ENCODE results near the gene DHRS1.

Gene DHRS1

DNA sequence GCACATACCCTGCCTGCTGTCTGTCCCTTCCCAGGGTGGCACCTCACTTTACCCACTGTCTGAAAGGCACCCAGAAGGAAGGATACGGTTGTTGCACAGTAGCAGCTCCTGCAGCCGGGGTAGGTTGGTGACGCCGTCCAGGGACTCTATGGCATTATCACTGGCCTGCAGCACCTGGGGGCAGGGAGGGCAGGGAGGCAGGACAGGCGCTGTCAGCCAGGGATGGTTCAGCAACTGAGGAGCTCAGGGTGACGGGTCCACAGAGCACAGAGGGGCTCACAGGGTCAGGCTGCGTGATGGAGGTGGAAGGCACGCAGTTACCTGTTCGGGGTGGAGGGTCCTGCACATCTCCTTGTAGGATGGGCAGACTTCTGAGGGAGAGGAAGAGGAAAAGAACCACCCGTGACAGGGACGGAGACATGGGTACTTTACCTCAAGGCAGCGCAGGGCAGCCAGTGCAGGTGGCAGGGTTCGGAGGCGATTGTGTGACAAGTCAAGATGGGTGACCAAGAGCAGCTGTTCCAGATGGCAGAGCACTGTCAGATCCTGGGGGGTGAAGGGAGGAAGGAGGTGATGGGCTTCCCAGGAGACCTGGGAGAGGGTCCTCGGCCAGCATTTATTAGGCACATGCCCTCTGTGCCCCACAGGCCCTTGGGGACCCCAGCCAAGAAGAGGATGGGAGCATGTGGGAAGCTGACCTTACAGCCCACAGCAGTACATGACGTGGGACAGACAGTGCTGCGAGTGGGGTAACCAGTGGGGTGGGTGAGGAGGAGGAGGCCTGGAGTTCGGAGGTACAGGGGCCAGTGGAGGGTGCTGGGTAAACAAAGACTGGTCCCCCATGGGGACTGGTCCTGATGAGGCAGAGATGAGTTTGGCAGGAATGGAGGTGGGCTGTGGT lies 33.0 kb downstream of the DHRS1 start:
- H3K9me3 ChIP-seq (ENCODE audit: control insufficient read depth, low read length) = no peaks in the 10 kb centered on the region
- no peak overlapping the region for H3K27ac ChIP-seq (ENCODE audit: insufficient read depth, low read length, poor library complexity, severe bottlenecking)
- H3K4me1 ChIP-seq (ENCODE audit: control insufficient read depth, insufficient read depth, low read length, poor library complexity, severe bottlenecking) = peaks cover 9% of the 10 kb centered on the region
- H3K4me3 ChIP-seq (ENCODE audit: insufficient read depth, low read depth, low read length, poor library complexity, severe bottlenecking) = no peak overlapping the region
- no peak for DNase-seq
- H3K27me3 ChIP-seq (replicated peaks; ENCODE audit: control insufficient read depth, insufficient read depth, low read length, poor library complexity, severe bottlenecking) = no peaks in the 10 kb centered on the region
- peaks cover 35% of the 10 kb centered on the region for H3K36me3 ChIP-seq (ENCODE audit: control insufficient read depth, insufficient read depth, low read length)

DNA sequence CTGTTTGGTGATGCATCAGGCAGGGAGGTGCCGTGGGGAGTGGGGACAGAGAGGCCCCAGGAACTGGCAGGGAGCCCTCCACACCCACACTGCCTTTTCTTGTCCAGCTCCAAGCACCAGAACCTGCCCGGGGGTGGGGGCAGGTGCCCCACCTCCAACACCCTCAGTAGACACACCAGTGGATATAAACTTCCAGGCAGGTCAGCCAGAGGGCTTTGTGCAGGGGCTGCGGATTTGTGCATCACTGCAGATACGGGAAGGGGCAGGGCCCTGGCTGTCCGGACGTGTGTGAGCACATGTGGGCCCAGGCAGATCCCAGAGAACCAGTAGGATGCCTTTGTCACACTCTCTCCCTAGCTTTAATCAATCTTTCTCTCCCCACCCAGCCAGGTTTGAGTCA lies 35.3 kb downstream of the DHRS1 start:
- Histone ChIP-seq H3K36me3 (ENCODE audit: control insufficient read depth, insufficient read depth, low read length) (peaks cover 37% of the 10 kb centered on the region), H3K27me3 (replicated peaks; ENCODE audit: control insufficient read depth, insufficient read depth, low read length, poor library complexity, severe bottlenecking) (no peaks in the 10 kb centered on the region), H3K27ac (ENCODE audit: insufficient read depth, low read length, poor library complexity, severe bottlenecking) (no peak overlapping the region), H3K4me1 (ENCODE audit: control insufficient read depth, insufficient read depth, low read length, poor library complexity, severe bottlenecking) (no peaks in the 10 kb centered on the region), H3K9me3 (ENCODE audit: control insufficient read depth, low read length) (no peaks in the 10 kb centered on the region), H3K4me3 (ENCODE audit: insufficient read depth, low read depth, low read length, poor library complexity, severe bottlenecking) (no peak overlapping the region)
- no peak for DNase-seq

DNA sequence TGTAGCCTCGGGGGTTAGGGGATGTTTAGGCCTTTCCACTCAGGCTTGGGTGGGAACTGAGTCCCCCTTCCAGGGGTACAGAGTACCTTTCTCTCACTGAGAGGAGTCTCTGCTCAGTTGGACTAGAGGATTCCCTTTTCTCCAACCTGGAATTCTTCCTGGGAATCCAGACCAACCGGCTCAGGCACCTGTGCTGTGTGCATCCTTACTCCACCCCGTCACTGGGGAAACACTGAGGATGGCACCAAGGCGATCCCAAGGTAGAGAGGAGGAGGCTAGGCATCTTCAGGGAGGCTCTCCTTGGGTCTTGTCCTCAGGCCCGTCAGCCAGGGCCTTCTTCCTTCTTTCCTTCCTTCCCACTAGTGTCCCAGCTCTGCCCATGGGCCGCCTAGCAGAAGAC lies 35.7 kb downstream of the DHRS1 start:
- Histone ChIP-seq H3K27ac (ENCODE audit: insufficient read depth, low read length, poor library complexity, severe bottlenecking) (no peak overlapping the region), H3K9me3 (ENCODE audit: control insufficient read depth, low read length) (no peaks in the 10 kb centered on the region), H3K4me1 (ENCODE audit: control insufficient read depth, insufficient read depth, low read length, poor library complexity, severe bottlenecking) (no peaks in the 10 kb centered on the region), H3K4me3 (ENCODE audit: insufficient read depth, low read depth, low read length, poor library complexity, severe bottlenecking) (no peak overlapping the region), H3K36me3 (ENCODE audit: control insufficient read depth, insufficient read depth, low read length) (peaks cover 36% of the 10 kb centered on the region), H3K27me3 (replicated peaks; ENCODE audit: control insufficient read depth, insufficient read depth, low read length, poor library complexity, severe bottlenecking) (no peaks in the 10 kb centered on the region)
- DNase-seq = no peak

DNA sequence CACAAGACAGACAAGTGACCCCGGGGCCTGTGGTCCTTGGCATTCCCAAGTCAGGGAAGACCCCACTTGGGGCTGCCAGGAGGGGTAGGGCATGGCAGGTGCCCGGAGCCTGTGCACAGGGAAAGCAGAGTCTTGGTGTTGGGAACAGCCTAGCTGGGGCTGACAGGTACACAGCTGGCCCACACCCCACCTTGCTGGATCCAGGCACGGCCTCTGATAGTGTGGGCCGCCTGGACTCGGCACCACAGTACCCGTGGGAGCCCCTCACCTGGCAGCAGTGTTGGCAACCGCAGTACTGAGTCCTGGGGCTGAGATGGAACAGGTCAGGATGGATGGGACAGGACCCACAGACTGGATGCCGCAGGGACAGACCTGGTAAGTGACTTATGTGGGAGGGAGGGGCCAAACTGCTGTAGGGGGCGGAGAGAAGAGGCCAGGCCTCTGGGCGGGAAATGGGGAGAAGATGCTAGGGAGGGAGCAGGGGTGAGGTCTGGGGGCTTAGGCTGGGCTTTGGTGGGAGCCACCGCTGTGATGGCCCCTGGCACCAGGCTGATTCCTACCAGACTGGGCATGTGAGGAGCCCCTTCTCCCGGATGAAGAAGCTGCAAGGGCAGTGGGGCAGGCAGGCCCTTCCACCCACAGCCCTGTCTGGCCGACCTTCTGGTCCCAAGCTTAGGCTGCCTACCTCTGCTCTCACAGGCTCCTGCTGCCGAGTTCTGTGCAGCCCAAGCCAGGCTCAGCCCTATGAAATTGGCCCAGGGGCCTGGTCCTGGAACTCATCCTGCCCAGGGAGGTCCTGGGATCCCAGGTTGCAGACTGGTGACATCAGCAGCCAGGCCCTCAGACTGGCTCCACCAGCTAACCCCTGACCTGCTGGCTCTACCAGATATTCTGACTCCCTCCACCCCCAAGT lies 36.5 kb downstream of the DHRS1 start, which contains the start of gene TGM1:
TSS of gene TGM1 (minus strand) at position 357 of the 913 bp plus-strand sequence. CDS start 825 bp downstream, outside the sequence.
- Histone ChIP-seq H3K27me3 (replicated peaks; ENCODE audit: control insufficient read depth, insufficient read depth, low read length, poor library complexity, severe bottlenecking) (no peaks in the 10 kb centered on the region), H3K9me3 (ENCODE audit: control insufficient read depth, low read length) (no peaks in the 10 kb centered on the region), H3K4me1 (ENCODE audit: control insufficient read depth, insufficient read depth, low read length, poor library complexity, severe bottlenecking) (no peaks in the 10 kb centered on the region), H3K27ac (ENCODE audit: insufficient read depth, low read length, poor library complexity, severe bottlenecking) (no peak within 1 kb of the TSS), H3K4me3 (ENCODE audit: insufficient read depth, low read depth, low read length, poor library complexity, severe bottlenecking) (no peak within 1 kb of the TSS), H3K36me3 (ENCODE audit: control insufficient read depth, insufficient read depth, low read length) (peaks cover 28% of the 10 kb centered on the region)
- DNase-seq = no peak

DNA sequence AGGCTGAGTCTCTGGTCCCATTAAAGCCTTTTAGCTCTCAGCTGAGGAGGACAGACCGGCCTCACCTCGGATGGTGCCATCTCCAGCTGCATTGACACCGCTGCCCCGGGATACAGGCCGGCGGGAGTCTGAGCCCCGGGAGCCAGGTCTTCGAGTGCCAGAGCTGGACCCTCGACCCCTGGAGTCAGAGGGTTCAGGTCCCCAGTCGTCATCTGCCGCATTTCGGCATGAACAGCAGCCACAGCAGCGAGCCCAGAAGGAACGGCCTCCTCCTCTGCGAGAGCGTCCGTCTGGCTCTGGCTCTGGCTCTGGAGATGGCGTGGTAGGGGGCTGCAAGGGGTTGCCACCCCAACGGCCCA lies 37.6 kb downstream of the DHRS1 start:
- no peaks in the 10 kb centered on the region for H3K9me3 ChIP-seq (ENCODE audit: control insufficient read depth, low read length)
- DNase-seq = no peak
- H3K36me3 ChIP-seq (ENCODE audit: control insufficient read depth, insufficient read depth, low read length) = peaks cover 19% of the 10 kb centered on the region
- no peak overlapping the region for H3K4me3 ChIP-seq (ENCODE audit: insufficient read depth, low read depth, low read length, poor library complexity, severe bottlenecking)
- no peak overlapping the region for H3K27ac ChIP-seq (ENCODE audit: insufficient read depth, low read length, poor library complexity, severe bottlenecking)
- no peaks in the 10 kb centered on the region for H3K4me1 ChIP-seq (ENCODE audit: control insufficient read depth, insufficient read depth, low read length, poor library complexity, severe bottlenecking)
- H3K27me3 ChIP-seq (replicated peaks; ENCODE audit: control insufficient read depth, insufficient read depth, low read length, poor library complexity, severe bottlenecking) = no peaks in the 10 kb centered on the region

DNA sequence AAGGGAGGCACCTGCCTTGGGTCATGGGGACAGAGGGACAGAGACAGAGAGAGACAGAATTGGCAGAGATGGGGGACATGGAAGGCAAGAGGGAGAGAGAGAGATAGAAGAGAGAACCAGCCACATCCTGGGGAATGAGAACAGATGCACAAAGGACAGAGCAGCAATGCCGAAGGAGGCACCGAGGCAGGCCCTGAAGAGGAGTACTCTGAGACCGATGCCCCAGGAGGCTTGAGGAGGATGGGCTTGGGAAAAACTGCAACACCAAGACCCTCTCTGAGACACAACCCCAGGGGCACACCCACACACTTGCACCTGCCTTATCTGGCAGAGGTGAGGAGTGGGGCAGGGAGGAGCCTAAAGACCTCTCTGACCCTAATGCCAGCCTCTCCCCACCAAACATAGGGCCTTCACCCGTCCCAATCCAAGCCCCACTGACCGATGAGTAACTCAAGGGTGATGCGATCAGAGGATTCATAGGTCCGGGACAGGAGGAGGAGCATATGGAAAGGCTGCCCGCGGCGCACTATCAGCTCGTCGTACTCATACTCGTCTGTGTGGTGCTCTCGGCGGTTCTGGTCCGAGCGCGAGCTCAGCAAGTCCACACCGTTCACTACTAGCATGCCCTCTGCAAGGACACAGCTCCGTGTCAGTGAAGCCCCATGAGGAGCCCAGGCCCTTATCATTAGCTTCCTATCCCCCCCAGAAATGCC lies 38.2 kb downstream of the DHRS1 start:
- Histone ChIP-seq H3K27me3 (replicated peaks; ENCODE audit: control insufficient read depth, insufficient read depth, low read length, poor library complexity, severe bottlenecking) (no peaks in the 10 kb centered on the region), H3K4me1 (ENCODE audit: control insufficient read depth, insufficient read depth, low read length, poor library complexity, severe bottlenecking) (no peaks in the 10 kb centered on the region), H3K27ac (ENCODE audit: insufficient read depth, low read length, poor library complexity, severe bottlenecking) (no peak overlapping the region), H3K4me3 (ENCODE audit: insufficient read depth, low read depth, low read length, poor library complexity, severe bottlenecking) (no peak overlapping the region), H3K9me3 (ENCODE audit: control insufficient read depth, low read length) (no peaks in the 10 kb centered on the region), H3K36me3 (ENCODE audit: control insufficient read depth, insufficient read depth, low read length) (peaks cover 13% of the 10 kb centered on the region)
- DNase-seq = no peak

DNA sequence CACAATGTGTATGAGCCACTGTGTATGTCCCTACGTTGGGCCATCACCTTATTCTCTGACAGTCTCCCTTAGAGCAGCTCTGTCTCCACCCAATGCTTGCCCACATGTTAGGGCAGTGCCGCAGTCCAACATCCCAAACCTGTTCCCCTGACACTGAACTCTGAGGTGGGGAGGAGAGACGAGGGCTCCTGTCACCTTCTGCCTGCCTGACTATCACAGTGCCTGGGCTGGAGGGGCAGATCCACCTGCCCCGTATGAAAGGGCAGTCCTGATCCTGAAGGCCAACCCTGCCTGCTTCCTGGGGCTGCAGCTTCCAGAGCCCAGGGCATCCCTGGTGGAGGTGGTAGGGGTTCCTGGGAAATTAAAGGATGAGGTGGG lies 38.8 kb downstream of the DHRS1 start:
- Histone ChIP-seq H3K4me1 (ENCODE audit: control insufficient read depth, insufficient read depth, low read length, poor library complexity, severe bottlenecking) (no peaks in the 10 kb centered on the region), H3K4me3 (ENCODE audit: insufficient read depth, low read depth, low read length, poor library complexity, severe bottlenecking) (no peak overlapping the region), H3K9me3 (ENCODE audit: control insufficient read depth, low read length) (no peaks in the 10 kb centered on the region), H3K27me3 (replicated peaks; ENCODE audit: control insufficient read depth, insufficient read depth, low read length, poor library complexity, severe bottlenecking) (no peaks in the 10 kb centered on the region), H3K36me3 (ENCODE audit: control insufficient read depth, insufficient read depth, low read length) (peaks cover 7% of the 10 kb centered on the region), H3K27ac (ENCODE audit: insufficient read depth, low read length, poor library complexity, severe bottlenecking) (no peak overlapping the region)
- no peak for DNase-seq

DNA sequence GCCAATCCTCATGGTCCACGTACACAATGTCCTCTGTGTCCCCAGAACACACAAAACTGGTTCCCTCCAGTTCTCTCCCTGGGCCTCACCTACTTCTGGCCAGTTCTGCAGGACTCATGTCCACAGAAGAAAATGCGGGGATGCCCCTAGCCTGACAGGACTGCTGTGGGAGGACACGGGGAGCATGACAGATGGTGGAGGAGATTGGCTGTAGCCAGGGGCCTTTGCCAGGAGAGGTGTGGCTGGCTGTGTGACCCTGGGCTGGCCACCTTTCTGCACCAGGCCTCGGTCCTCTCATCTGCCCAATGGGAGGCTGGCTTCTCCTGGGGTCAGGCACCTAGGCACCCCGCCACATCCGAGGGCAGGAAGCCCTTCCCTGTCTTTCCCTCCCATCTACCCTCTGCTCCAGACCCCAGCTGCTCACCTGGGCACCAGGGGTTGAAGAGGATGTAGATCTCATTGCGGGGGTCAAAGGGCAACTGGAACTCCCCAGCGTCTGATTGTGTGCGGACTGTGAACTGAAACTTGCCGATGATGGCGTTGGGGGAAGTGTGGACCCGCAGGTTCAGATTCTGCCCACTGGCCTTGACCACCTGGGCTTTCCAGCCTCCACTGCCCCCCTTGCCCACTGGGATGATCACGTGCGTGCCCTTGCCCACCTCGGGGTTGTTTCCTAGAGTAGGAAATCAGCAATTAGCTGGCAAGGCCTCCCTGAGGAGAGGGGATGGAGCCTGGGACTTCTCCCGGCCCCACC lies 39.4 kb downstream of the DHRS1 start:
- DNase-seq = no peak
- Histone ChIP-seq H3K9me3 (ENCODE audit: control insufficient read depth, low read length) (no peaks in the 10 kb centered on the region), H3K36me3 (ENCODE audit: control insufficient read depth, insufficient read depth, low read length) (peaks cover 6% of the 10 kb centered on the region), H3K4me1 (ENCODE audit: control insufficient read depth, insufficient read depth, low read length, poor library complexity, severe bottlenecking) (no peaks in the 10 kb centered on the region), H3K4me3 (ENCODE audit: insufficient read depth, low read depth, low read length, poor library complexity, severe bottlenecking) (no peak overlapping the region), H3K27ac (ENCODE audit: insufficient read depth, low read length, poor library complexity, severe bottlenecking) (no peak overlapping the region), H3K27me3 (replicated peaks; ENCODE audit: control insufficient read depth, insufficient read depth, low read length, poor library complexity, severe bottlenecking) (no peaks in the 10 kb centered on the region)

DNA sequence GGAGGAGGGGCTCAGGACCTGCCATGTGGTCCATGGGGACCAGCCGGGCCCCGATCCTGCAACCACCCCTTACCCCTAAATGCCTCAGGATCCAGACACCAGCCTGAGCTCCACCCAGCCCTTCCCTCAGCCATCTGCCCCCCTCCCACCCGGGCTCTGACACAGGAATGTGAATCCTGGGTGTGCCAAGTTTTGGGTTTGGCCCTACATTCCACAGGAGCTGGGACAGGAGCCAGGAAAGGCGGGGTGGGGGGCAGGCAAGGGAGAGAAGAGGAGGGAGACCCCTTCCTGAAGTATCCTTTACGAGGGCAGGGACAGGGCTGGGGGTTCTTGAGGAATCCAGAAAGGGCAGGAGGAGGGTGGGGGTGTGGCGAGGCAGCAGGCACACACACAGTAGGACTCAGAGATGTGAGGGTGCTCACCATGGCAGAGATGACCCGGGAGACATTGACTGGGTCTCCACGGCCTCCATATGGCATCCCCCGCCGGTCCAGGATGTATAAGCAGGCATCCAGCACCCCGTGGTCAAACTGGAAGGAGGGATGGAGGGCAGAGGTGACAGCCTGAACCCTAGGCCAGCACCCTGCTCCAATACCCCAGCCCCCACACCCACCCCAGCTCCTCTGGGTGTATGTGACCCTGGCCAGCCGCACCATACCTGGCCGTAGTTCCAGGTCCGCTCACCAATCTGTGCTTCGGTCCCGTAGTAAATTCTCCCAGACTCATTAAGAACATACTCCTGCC lies 40.1 kb downstream of the DHRS1 start:
- H3K27ac ChIP-seq (ENCODE audit: insufficient read depth, low read length, poor library complexity, severe bottlenecking) = no peak overlapping the region
- DNase-seq = no peak
- no peak overlapping the region for H3K4me3 ChIP-seq (ENCODE audit: insufficient read depth, low read depth, low read length, poor library complexity, severe bottlenecking)
- H3K27me3 ChIP-seq (replicated peaks; ENCODE audit: control insufficient read depth, insufficient read depth, low read length, poor library complexity, severe bottlenecking) = no peaks in the 10 kb centered on the region
- no peaks in the 10 kb centered on the region for H3K4me1 ChIP-seq (ENCODE audit: control insufficient read depth, insufficient read depth, low read length, poor library complexity, severe bottlenecking)
- no peaks in the 10 kb centered on the region for H3K9me3 ChIP-seq (ENCODE audit: control insufficient read depth, low read length)
- H3K36me3 ChIP-seq (ENCODE audit: control insufficient read depth, insufficient read depth, low read length) = peaks cover 8% of the 10 kb centered on the region
